Smooth muscle cell (in vitro differentiated cells): ENCODE measurements around the gene MIGA2. TPM values are rescaled to one million over a fixed set of nuclear protein-coding genes. Genes with fewer than 3 reads are reported as not detected.

Experiments
- DNase-seq: peaks from one replicate; lab custom pipeline; 2025; ENCODE audit not compliant: unreplicated experiment; lab: John Stamatoyannopoulos, UW
- H2AFZ ChIP-seq: fragments of 200-600 bp; sonication (generic); 2 replicates; pipeline ENCODE4 v1.6.0; 2016; ENCODE audit warnings: antibody characterized with exemption, low read depth, mild to moderate bottlenecking
- H3F3A ChIP-seq: fragments of 200-600 bp; sonication (generic); 2 replicates; pipeline ENCODE4 v1.6.0; 2017; ENCODE audit warnings: antibody characterized with exemption, low read depth
- H3K27ac ChIP-seq: fragments of 200-600 bp; sonication (generic); 2 replicates; pipeline ENCODE4 v1.5.1; 2016; ENCODE audit warnings: low read depth, mild to moderate bottlenecking
- H3K27me3 ChIP-seq: fragments of 200-600 bp; sonication (generic); 2 replicates; pipeline ENCODE4 v1.6.1; 2016; ENCODE audit warnings: low read depth, mild to moderate bottlenecking
- H3K36me3 ChIP-seq: fragments of 200-600 bp; sonication (generic); 2 replicates; pipeline ENCODE4 v1.5.1; 2016; ENCODE audit warnings: low read depth
- H3K4me1 ChIP-seq: fragments of 200-600 bp; sonication (generic); 2 replicates; pipeline ENCODE4 v1.5.1; 2016; ENCODE audit warnings: low read depth
- H3K4me2 ChIP-seq: fragments of 200-600 bp; sonication (generic); 2 replicates; pipeline ENCODE4 v1.6.0; 2016; ENCODE audit warnings: mild to moderate bottlenecking
- H3K4me3 ChIP-seq: fragments of 200-600 bp; sonication (generic); 2 replicates; pipeline ENCODE4 v1.5.1; 2016; ENCODE audit warnings: mild to moderate bottlenecking
- H3K79me2 ChIP-seq: fragments of 200-600 bp; sonication (generic); 2 replicates; pipeline ENCODE4 v1.6.0; 2016; ENCODE audit warnings: low read depth, mild to moderate bottlenecking
- H3K9ac ChIP-seq: fragments of 200-600 bp; sonication (generic); 2 replicates; pipeline ENCODE4 v1.6.0; 2016; ENCODE audit warnings: low read depth
- H3K9me3 ChIP-seq: fragments of 200-600 bp; sonication (generic); replicated peaks from 2 replicates; pipeline ENCODE4 v1.5.1; 2016; ENCODE audit warnings: low read depth
- H4K20me1 ChIP-seq: fragments of 200-600 bp; sonication (generic); 2 replicates; pipeline ENCODE4 v1.6.0; 2016; ENCODE audit warnings: low read depth
- CTCF ChIP-seq: fragments of 200-600 bp; sonication (generic); IDR thresholded peaks from 2 replicates; pipeline ENCODE4 v1.5.1; 2017; ENCODE audit warnings: borderline replicate concordance, mild to moderate bottlenecking, antibody characterized with exemption; ENCODE audit not compliant: insufficient read depth, poor library complexity, severe bottlenecking
- WGBS: methylation state at CpG from one replicate; pipeline ENCODE4 v1.1.7; 2016; ENCODE audit warnings: low lambda C conversion rate; 5-methylcytosine and 5-hydroxymethylcytosine counted together
- polyA plus RNA-seq: library from polyadenylated mRNA; unstranded; fragments of >200 nt; fragmentation: Nextera tagmentation; extraction: Ambion mirVana; gene quantifications from 2 replicates; pipeline ENCODE4 v1.2.1, GENCODE V29; 2016
- total RNA-seq: library from RNA; depleted of rRNA; stranded (reverse); fragments of >200 nt; gene quantifications from 2 replicates; pipeline ENCODE4 v1.2.3, GENCODE V29; 2014

Gene MIGA2
- total and polyA plus RNA-seq, 2 experiments from 2014 or later, result 18.1 to 21.6 TPM

- no peak overlapping the region for H3K4me2 ChIP-seq
- 98% methylated on average over 11 of the region's 11 CpGs for WGBS
- no peak overlapping the region for H3K27ac ChIP-seq
- no peak for DNase-seq
- H3K9ac ChIP-seq, result no peak overlapping the region
- no peaks in the 10 kb centered on the region for H3K36me3 ChIP-seq
- H3K79me2 ChIP-seq, result no peaks in the 10 kb centered on the region
- H3K27me3 ChIP-seq, result no peaks in the 10 kb centered on the region
- H2AFZ ChIP-seq, result no peak overlapping the region
- no peaks in the 10 kb centered on the region for H3K9me3 ChIP-seq
- H3F3A ChIP-seq, result no peaks in the 10 kb centered on the region
- TF ChIP-seq CTCF, result no peak
- no peak overlapping the region for H3K4me3 ChIP-seq
- H3K4me1 ChIP-seq, result no peaks in the 10 kb centered on the region
- no peaks in the 10 kb centered on the region for H4K20me1 ChIP-seq
Observed at GRCh38 chr9:129013674-129014073, 22.8 kb upstream of the MIGA2 start.

GRCh38 chr9:129014124-129014523 lies 22.3 kb upstream of the MIGA2 start:
- Histone ChIP-seq H3F3A (no peaks in the 10 kb centered on the region), H3K27ac (no peak overlapping the region), H3K79me2 (no peaks in the 10 kb centered on the region), H2AFZ (no peak overlapping the region), H3K36me3 (no peaks in the 10 kb centered on the region), H4K20me1 (no peaks in the 10 kb centered on the region), H3K9ac (no peak overlapping the region), H3K27me3 (no peaks in the 10 kb centered on the region), H3K4me1 (no peaks in the 10 kb centered on the region), H3K9me3 (no peaks in the 10 kb centered on the region), H3K4me2 (no peak overlapping the region), H3K4me3 (no peak overlapping the region)
- no peak for DNase-seq
- 98% methylated on average over 11 of the region's 11 CpGs for WGBS
- TF ChIP-seq CTCF, result no peak

DNA sequence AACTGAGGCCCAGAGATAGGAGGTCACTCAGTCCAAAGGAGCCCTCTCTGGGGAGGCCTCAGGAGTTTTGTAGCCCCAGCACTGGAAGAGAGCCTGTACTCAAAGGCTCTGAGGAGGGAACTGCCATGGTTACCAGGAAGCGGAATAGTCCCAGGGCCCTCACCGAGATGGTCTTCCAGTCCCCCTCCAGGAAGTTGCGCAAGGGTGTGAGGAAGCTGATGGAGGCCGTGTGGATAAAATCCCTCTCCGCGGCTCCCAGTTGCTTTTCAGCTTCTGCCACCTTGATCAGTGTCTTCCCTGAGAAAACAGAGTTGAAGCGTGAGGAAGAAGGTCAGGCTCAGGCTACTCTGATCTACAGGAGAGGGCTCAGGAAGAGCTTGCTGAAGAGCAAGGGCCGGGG lies 21.8 kb upstream of the MIGA2 start:
- Histone ChIP-seq H3K27ac (no peak overlapping the region), H3K4me2 (no peak overlapping the region), H3K9ac (no peak overlapping the region), H3K9me3 (no peaks in the 10 kb centered on the region), H3K4me3 (no peak overlapping the region), H2AFZ (no peak overlapping the region), H4K20me1 (no peaks in the 10 kb centered on the region), H3K36me3 (no peaks in the 10 kb centered on the region), H3F3A (no peaks in the 10 kb centered on the region), H3K4me1 (no peaks in the 10 kb centered on the region), H3K27me3 (no peaks in the 10 kb centered on the region), H3K79me2 (no peaks in the 10 kb centered on the region)
- TF ChIP-seq CTCF, result no peak
- WGBS, result 86% methylated on average over 8 of the region's 8 CpGs
- no peak for DNase-seq

DNA sequence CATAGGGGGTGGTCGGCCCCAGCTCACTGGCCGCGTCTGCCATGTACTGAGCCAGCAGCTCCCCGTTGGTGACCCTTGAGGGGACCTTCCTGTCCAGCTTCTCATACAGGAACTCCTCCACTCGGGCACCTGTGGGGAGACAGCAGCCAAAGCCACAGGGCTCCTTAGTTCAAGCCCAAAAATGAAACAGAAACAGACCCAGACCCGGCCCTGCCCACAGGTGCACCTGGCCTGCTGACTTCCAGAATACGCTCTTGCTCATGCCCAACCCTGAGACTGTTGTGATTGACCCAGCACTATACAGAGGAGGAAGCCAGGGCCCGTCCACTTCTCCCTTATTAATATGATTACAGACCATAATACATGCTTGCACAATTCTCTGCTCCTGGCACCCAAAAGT lies 15.3 kb upstream of the MIGA2 start:
- Histone ChIP-seq H3K9me3 (no peaks in the 10 kb centered on the region), H3K79me2 (peaks cover 3% of the 10 kb centered on the region), H4K20me1 (peaks cover 12% of the 10 kb centered on the region), H3K9ac (no peak overlapping the region), H3K4me1 (peaks cover 1% of the 10 kb centered on the region), H3K36me3 (no peaks in the 10 kb centered on the region), H3F3A (no peaks in the 10 kb centered on the region), H3K27ac (no peak overlapping the region), H3K27me3 (no peaks in the 10 kb centered on the region), H3K4me3 (no peak overlapping the region), H2AFZ (no peak overlapping the region), H3K4me2 (no peak overlapping the region)
- TF ChIP-seq CTCF, result no peak
- no peak for DNase-seq
- WGBS, result 94% methylated on average over 8 of the region's 8 CpGs
